HepG2 (cell line): ENCODE measurements around the gene MED22. TPM values are rescaled to one million over a fixed set of nuclear protein-coding genes. Genes with fewer than 3 reads are reported as not detected.

Source experiments
- AHDC1 ChIP-seq: sonication (generic); formaldehyde crosslinking; IDR thresholded peaks from 2 replicates; pipeline ENCODE4 v1.5.1; 2020; ENCODE audit warnings: mild to moderate bottlenecking, missing genetic modification reagents, borderline replicate concordance
- ERF ChIP-seq: IDR thresholded peaks from 2 replicates; pipeline ENCODE4 v1.6.1; 2018; ENCODE audit warnings: missing biosample characterization, missing genetic modification reagents
- GATAD2A ChIP-seq: IDR thresholded peaks from 2 replicates; pipeline ENCODE4 v1.6.1; 2016
- HIVEP1 ChIP-seq: sonication (generic); formaldehyde crosslinking; IDR thresholded peaks from 2 replicates; pipeline ENCODE4 v1.4.0; 2020; ENCODE audit warnings: mild to moderate bottlenecking, missing genetic modification reagents
- MTA1 ChIP-seq: sonication (generic); formaldehyde crosslinking; IDR thresholded peaks from 2 replicates; pipeline ENCODE4 v1.4.0; 2020; ENCODE audit warnings: missing genetic modification reagents, mild to moderate bottlenecking, borderline replicate concordance
- MXI1 ChIP-seq: IDR thresholded peaks from 3 replicates; pipeline ENCODE4 v1.6.1; 2012; ENCODE audit warnings: low read depth, low read length, inconsistent platforms, borderline replicate concordance
- NFATC3 ChIP-seq: sonication (generic); formaldehyde crosslinking; IDR thresholded peaks from 2 replicates; pipeline ENCODE4 v1.5.1; 2020; ENCODE audit warnings: mild to moderate bottlenecking, missing genetic modification reagents
- PCBP1 ChIP-seq: fragments of 200-400 bp; formaldehyde crosslinking; IDR thresholded peaks from 2 replicates; pipeline ENCODE4 v1.6.1; 2017; ENCODE audit warnings: mild to moderate bottlenecking, low read depth, low read length, borderline replicate concordance
- SIX1 ChIP-seq: sonication (generic); formaldehyde crosslinking; IDR thresholded peaks from 2 replicates; pipeline ENCODE4 v1.4.0; 2020; ENCODE audit warnings: missing genetic modification reagents, borderline replicate concordance
- SOX6 ChIP-seq, 2 experiments: fragments of 450-650 bp in 1 of 2; sonication (generic) in 1 of 2; formaldehyde crosslinking in 1 of 2; IDR thresholded peaks; 2 replicates each; pipeline versions ENCODE4 v1.4.0 to v1.6.1; 2017 to 2020; ENCODE audit warnings: antibody characterized with exemption in 1 of 2, mild to moderate bottlenecking in 1 of 2, missing genetic modification reagents in 1 of 2
- ZBTB39 ChIP-seq: sonication (generic); formaldehyde crosslinking; IDR thresholded peaks from 2 replicates; pipeline ENCODE4 v1.5.0; 2020; ENCODE audit warnings: missing genetic modification reagents
- ZBTB8A ChIP-seq: sonication (generic); formaldehyde crosslinking; IDR thresholded peaks from 2 replicates; pipeline ENCODE4 v1.4.0; 2020; ENCODE audit warnings: mild to moderate bottlenecking, low read depth, missing genetic modification reagents, borderline replicate concordance
- ZNF331 ChIP-seq: sonication (generic); formaldehyde crosslinking; IDR thresholded peaks from 2 replicates; pipeline ENCODE4 v1.4.0; 2020; ENCODE audit warnings: missing genetic modification reagents
- polyA plus RNA-seq, 8 experiments: library from polyadenylated mRNA; depleted of rRNA in 3 of 8; stranded (reverse) in 7 of 8; unstranded in 1 of 8; fragments of >200 nt; fragmentation: Illumina TruSeq in 4 of 8; extraction: Trizol in 4 of 8; gene quantifications; 2 replicates each; pipeline versions ENCODE4 v1.2.1 to v1.2.3, GENCODE V29; 2011 to 2016; ENCODE audit warnings: low read depth in 4 of 8, missing spikeins in 1 of 8, mixed read lengths in 1 of 8; ENCODE audit not compliant: insufficient read depth in 1 of 8
- total RNA-seq, 5 experiments: library from RNA; depleted of rRNA; stranded (reverse); fragments of >200 nt; fragmentation: Illumina TruSeq; extraction: Trizol; gene quantifications; 2 replicates each; pipeline ENCODE4 v1.2.3, GENCODE V29; 2016; ENCODE audit warnings: low read depth in 1 of 5
- TF ChIP-seq, protein P1 (sequence below): sonication (generic); formaldehyde crosslinking; IDR thresholded peaks from 2 replicates; pipeline ENCODE4 v1.8.0; 2022; ENCODE audit warnings: mild to moderate bottlenecking, missing genetic modification reagents, moderate library complexity
- TF ChIP-seq, protein P2 (sequence below): sonication (generic); formaldehyde crosslinking; IDR thresholded peaks from 2 replicates; pipeline ENCODE4 v1.4.0; 2020; ENCODE audit warnings: mild to moderate bottlenecking, missing genetic modification reagents

MED22 gene
- total and polyA plus RNA-seq, 2 of the 13 experiments (the other 11 are each of a cell fraction or from before 2014, with no cell fraction given): 15.8 to 22.1 TPM

GRCh38 chr9:133375724-133376654 is 28.1 kb upstream of the MED22 start, which contains the start of the genes STKLD1 and SURF4 (continued):
- TF ChIP-seq SIX1 (CRISPR knock-in tag) (no peak), ZBTB39 (CRISPR knock-in tag) (0 out of 2 replicates have a peak, but pooled peaks have one; percentile 12), ERF (CRISPR knock-in tag) (peak; percentile 34), ZBTB8A (CRISPR knock-in tag) (0 out of 2 replicates have a peak, but pooled peaks have one; percentile 18), MXI1 (peak; percentile 80; the same call in 1 of the 3 replicates), NFATC3 (CRISPR knock-in tag) (0 out of 2 replicates have a peak, but pooled peaks have one; percentile 40), MTA1 (peak; percentile 82), GATAD2A (CRISPR knock-in tag) (no peak), ZNF331 (peak; percentile 38; the same call in 1 of the 2 replicates), HIVEP1 (CRISPR knock-in tag) (peak; percentile 28; the same call in 1 of the 2 replicates), AHDC1 (CRISPR knock-in tag) (no peak; the same call in 1 of the 2 replicates), SOX6 (IDR thresholded peaks at IDR 0.05) (no peak), SOX6 (CRISPR knock-in tag; IDR thresholded peaks at IDR 0.05) (0 out of 2 replicates have a peak, but pooled peaks have one; percentile 10), PCBP1 (no peak)
- TF ChIP-seq, protein P1, sequence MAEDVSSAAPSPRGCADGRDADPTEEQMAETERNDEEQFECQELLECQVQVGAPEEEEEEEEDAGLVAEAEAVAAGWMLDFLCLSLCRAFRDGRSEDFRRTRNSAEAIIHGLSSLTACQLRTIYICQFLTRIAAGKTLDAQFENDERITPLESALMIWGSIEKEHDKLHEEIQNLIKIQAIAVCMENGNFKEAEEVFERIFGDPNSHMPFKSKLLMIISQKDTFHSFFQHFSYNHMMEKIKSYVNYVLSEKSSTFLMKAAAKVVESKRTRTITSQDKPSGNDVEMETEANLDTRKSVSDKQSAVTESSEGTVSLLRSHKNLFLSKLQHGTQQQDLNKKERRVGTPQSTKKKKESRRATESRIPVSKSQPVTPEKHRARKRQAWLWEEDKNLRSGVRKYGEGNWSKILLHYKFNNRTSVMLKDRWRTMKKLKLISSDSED: no peak
- TF ChIP-seq, protein P2, sequence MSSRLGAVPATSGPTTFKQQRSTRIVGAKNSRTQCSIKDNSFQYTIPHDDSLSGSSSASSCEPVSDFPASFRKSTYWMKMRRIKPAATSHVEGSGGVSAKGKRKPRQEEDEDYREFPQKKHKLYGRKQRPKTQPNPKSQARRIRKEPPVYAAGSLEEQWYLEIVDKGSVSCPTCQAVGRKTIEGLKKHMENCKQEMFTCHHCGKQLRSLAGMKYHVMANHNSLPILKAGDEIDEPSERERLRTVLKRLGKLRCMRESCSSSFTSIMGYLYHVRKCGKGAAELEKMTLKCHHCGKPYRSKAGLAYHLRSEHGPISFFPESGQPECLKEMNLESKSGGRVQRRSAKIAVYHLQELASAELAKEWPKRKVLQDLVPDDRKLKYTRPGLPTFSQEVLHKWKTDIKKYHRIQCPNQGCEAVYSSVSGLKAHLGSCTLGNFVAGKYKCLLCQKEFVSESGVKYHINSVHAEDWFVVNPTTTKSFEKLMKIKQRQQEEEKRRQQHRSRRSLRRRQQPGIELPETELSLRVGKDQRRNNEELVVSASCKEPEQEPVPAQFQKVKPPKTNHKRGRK (CRISPR knock-in tag): no peak
